ENCODE measurements around the gene ABTB2. TPM values are rescaled to one million over a fixed set of nuclear protein-coding genes. Genes with fewer than 3 reads are reported as not detected.

ABTB2 gene
- total and polyA plus RNA-seq, 2 of the 8 experiments (the other 6 are each of a cell fraction or from before 2014, with no cell fraction given) = 7.7 to 10.2 TPM

GRCh38 chr11:34240150-34240494 lies 117.7 kb downstream of the ABTB2 start:
- peaks cover 0 to 19% (median 7%) of the 10 kb centered on the region in 4 experiments; a peak in 6 of 7 replicates for H3K4me1 ChIP-seq (replicated peaks in 1 of 4; ENCODE audit: control insufficient read depth in 3 of 4, insufficient read depth in 4 of 4, low read length in 3 of 4)
- FAIRE-seq (no peak), DNase-seq (ENCODE audit: low read depth in 1 of 2, low spot score in 2 of 2) (no peak)
- no peak overlapping the region for H4K91ac ChIP-seq (replicated peaks; ENCODE audit: insufficient read length, low read length)
- no peak overlapping the region for H3K4ac ChIP-seq (replicated peaks; ENCODE audit: insufficient read length, low read depth, low read length)
- no peak overlapping the region for H2BK20ac ChIP-seq (ENCODE audit: low read length)
- H4K8ac ChIP-seq (ENCODE audit: extremely low read depth, insufficient read depth, low read length) = no peak overlapping the region
- H3K9ac ChIP-seq (replicated peaks in 1 of 4; ENCODE audit: extremely low read depth in 1 of 4, low read depth in 3 of 4, low read length in 3 of 4) = no peak overlapping the region
- no peak overlapping the region for H3K18ac ChIP-seq (ENCODE audit: extremely low read depth, low read length)
- H3K27ac ChIP-seq (ENCODE audit: low read depth, low read length) = no peak overlapping the region
- H2AK5ac ChIP-seq (ENCODE audit: low read depth, low read length) = no peak overlapping the region
- no peak overlapping the region for H2BK12ac ChIP-seq (ENCODE audit: low read depth, low read length)
- H4K20me1 ChIP-seq (replicated peaks in 1 of 2; ENCODE audit: control insufficient read depth in 1 of 2, insufficient read depth in 2 of 2, low read length in 2 of 2) = no peaks in the 10 kb centered on the region
- H2BK5ac ChIP-seq (ENCODE audit: low read depth, low read length) = no peak overlapping the region
- H3K79me2 ChIP-seq (ENCODE audit: control insufficient read depth in 1 of 2, insufficient read depth in 2 of 2, low read length in 2 of 2) = no peaks in the 10 kb centered on the region
- POLR2A ChIA-PET (ENCODE audit: partially characterized antibody) = no interaction called here
- H3K36me3 ChIP-seq (ENCODE audit: control insufficient read depth in 2 of 4, insufficient read depth in 4 of 4, low read length in 3 of 4) = no peaks in the 10 kb centered on the region
- no peak overlapping the region for H2AFZ ChIP-seq (ENCODE audit: low read length)
- no peaks in the 10 kb centered on the region; the same call in 1 of the 2 replicates for H3K23me2 ChIP-seq (ENCODE audit: low read depth, low read length)
- no peaks in the 10 kb centered on the region for H3K27me3 ChIP-seq (replicated peaks in 1 of 4; ENCODE audit: control insufficient read depth in 3 of 4, extremely low read depth in 1 of 4, insufficient read depth in 3 of 4, low read length in 3 of 4)
- H3K56ac ChIP-seq (replicated peaks; ENCODE audit: insufficient read length, low read depth, low read length) = no peak overlapping the region
- H3K79me1 ChIP-seq (ENCODE audit: low read depth, low read length) = peaks cover 2% of the 10 kb centered on the region; the same call in 1 of the 2 replicates
- H3K9me3 ChIP-seq (ENCODE audit: insufficient read depth in 2 of 2, low read depth in 1 of 2, low read length in 1 of 2) = no peaks in the 10 kb centered on the region
- H4K5ac ChIP-seq (ENCODE audit: insufficient read length, low read depth, low read length) = no peak overlapping the region
- WGBS, 2 experiments (ENCODE audit: extremely low coverage in 1 of 2, insufficient coverage in 1 of 2, insufficient read length in 1 of 2, insufficient replicate concordance in 2 of 2, low coverage in 1 of 2, low lambda C conversion rate in 2 of 2, missing lambda C conversion rate in 1 of 2) = 79% methylated on average over 8 of the region's 8 CpGs; no CpG with 5 or more reads in 1 of the 2 experiments
- CTCF ChIA-PET (ENCODE audit: partially characterized antibody) = interaction anchor here (0.9 to 3.0 kb wide), 5 partner anchors 8 to 110 kb away, joined by 3 to 13 read pairs (median 3); no protein-coding TSS in a partner anchor
- H2BK15ac ChIP-seq (ENCODE audit: low read length) = no peak overlapping the region
- H3K4me2 ChIP-seq (ENCODE audit: insufficient read depth in 1 of 2, low read depth in 2 of 2, low read length in 2 of 2) = no peak overlapping the region
- no peak overlapping the region for H3K23ac ChIP-seq (ENCODE audit: insufficient read length)
- H2BK120ac ChIP-seq (replicated peaks; ENCODE audit: low read depth, low read length) = no peak overlapping the region
- no peak overlapping the region for H3K14ac ChIP-seq (ENCODE audit: insufficient read length)
- no peak overlapping the region for H3K4me3 ChIP-seq (ENCODE audit: extremely low read depth in 1 of 4, insufficient read depth in 2 of 4, low read depth in 3 of 4, low read length in 4 of 4)
- TF ChIP-seq FOSL1 (IDR thresholded peaks at IDR 0.05; ENCODE audit: insufficient read depth, low read depth, low read length) (no peak), RAD21 (IDR thresholded peaks at IDR 0.05 in 1 of 2, conservative IDR thresholded peaks at IDR 0.05 in 1 of 2; ENCODE audit: low read depth in 2 of 2, low read length in 2 of 2) (no peak), SP4 (IDR thresholded peaks at IDR 0.05; ENCODE audit: low read length) (no peak), SP1 (IDR thresholded peaks at IDR 0.05; ENCODE audit: low read depth, low read length) (no peak), SP2 (IDR thresholded peaks at IDR 0.05; ENCODE audit: low read length) (no peak), EGR1 (IDR thresholded peaks at IDR 0.05; ENCODE audit: borderline replicate concordance, low read depth, low read length) (no peak), MAX (IDR thresholded peaks at IDR 0.05) (no peak), POLR2A (IDR thresholded peaks at IDR 0.05; ENCODE audit: control extremely low read depth in 1 of 2, low read depth in 2 of 2, low read length in 2 of 2) (no peak), HDAC6 (IDR thresholded peaks at IDR 0.05; ENCODE audit: low read depth, low read length) (no peak), CBX5 (IDR thresholded peaks at IDR 0.05; ENCODE audit: low read depth, low read length) (no peak), NANOG (IDR thresholded peaks at IDR 0.05; ENCODE audit: insufficient read depth, low read depth, low read length, poor library complexity, severe bottlenecking) (no peak)
